ENCODE data around the gene ALDH5A1. TPM values are rescaled to one million over a fixed set of nuclear protein-coding genes. Genes with fewer than 3 reads are reported as not detected.

ALDH5A1 gene
- total and polyA plus RNA-seq, 12 donors: 1.9 to 45.5 (median 29.5) TPM

- WGBS, 2 donors: 97 to 100% methylated on average over 1 of the region's 1 CpG
- peaks cover 0 to 5% (median 0%) of the 10 kb centered on the region in 9 donors for H3K4me1 ChIP-seq
- no peak for ATAC-seq
- no peak for DNase-seq
- no peak overlapping the region for H3K4me3 ChIP-seq
- no peaks in the 10 kb centered on the region for H3K27me3 ChIP-seq
- no peaks in the 10 kb centered on the region for H3K9me3 ChIP-seq
- no peaks in the 10 kb centered on the region for H3K36me3 ChIP-seq
- intact Hi-C loops (cut with DNase I): no loop called here
- no peak for TF ChIP-seq CTCF (IDR thresholded peaks at IDR 0.05)
- no peak overlapping the region for H3K27ac ChIP-seq
Measured at GRCh38 chr6:24477070-24477469, 17.7 kb upstream of the ALDH5A1 start.

- no peak overlapping the region for H3K27ac ChIP-seq
- TF ChIP-seq CTCF (IDR thresholded peaks at IDR 0.05): no peak
- 64 to 70% methylated on average over 4 of the region's 4 CpGs for WGBS, 2 donors
- H3K4me3 ChIP-seq: no peak overlapping the region
- H3K9me3 ChIP-seq: no peaks in the 10 kb centered on the region
- DNase-seq (no peak), ATAC-seq (no peak)
- peaks cover 0 to 5% (median 0%) of the 10 kb centered on the region in 9 donors for H3K4me1 ChIP-seq
- intact Hi-C loops (cut with DNase I): no loop called here
- no peaks in the 10 kb centered on the region for H3K36me3 ChIP-seq
- H3K27me3 ChIP-seq: no peaks in the 10 kb centered on the region
Measured at GRCh38 chr6:24478903-24479302, 15.9 kb upstream of the ALDH5A1 start.

- no peak overlapping the region for H3K27ac ChIP-seq
- WGBS, 2 donors: 88 to 92% methylated on average over 9 of the region's 9 CpGs
- H3K4me1 ChIP-seq: peaks cover 0 to 5% (median 0%) of the 10 kb centered on the region in 9 donors
- no peak for TF ChIP-seq CTCF (IDR thresholded peaks at IDR 0.05)
- ATAC-seq (no peak), DNase-seq (no peak)
- H3K9me3 ChIP-seq: no peaks in the 10 kb centered on the region
- H3K27me3 ChIP-seq: no peaks in the 10 kb centered on the region
- H3K36me3 ChIP-seq: no peaks in the 10 kb centered on the region
- intact Hi-C loops (cut with DNase I): no loop called here
- no peak overlapping the region for H3K4me3 ChIP-seq
Measured at GRCh38 chr6:24480705-24481104, 14.1 kb upstream of the ALDH5A1 start.

- WGBS, 2 donors: 58 to 66% methylated on average over 5 of the region's 5 CpGs
- H3K9me3 ChIP-seq: no peaks in the 10 kb centered on the region
- H3K4me1 ChIP-seq: peaks cover 0 to 5% (median 0%) of the 10 kb centered on the region in 9 donors
- no peaks in the 10 kb centered on the region for H3K27me3 ChIP-seq
- no peak for TF ChIP-seq CTCF (IDR thresholded peaks at IDR 0.05)
- H3K27ac ChIP-seq: no peak overlapping the region
- DNase-seq (no peak), ATAC-seq (peak in 7 of 8 donors; percentile 62 to 79 (median 76))
- H3K36me3 ChIP-seq: no peaks in the 10 kb centered on the region
- intact Hi-C loops (cut with DNase I): no loop called here
- no peak overlapping the region for H3K4me3 ChIP-seq
Measured at GRCh38 chr6:24481449-24481848, 13.3 kb upstream of the ALDH5A1 start.
